HG03135 (cell line): Measurements from ENCODE around the gene SARDH.

Source experiments
- ATAC-seq: cut with Tn5 transposase; IDR thresholded peaks from one replicate; pipeline ENCODE4 v1.9.1; 2021; ENCODE audit warnings: mild to moderate bottlenecking, moderate library complexity; ENCODE audit not compliant: unreplicated experiment

Gene SARDH

GRCh38 chr9:133737774-133738639 lies at the start of gene SARDH:
SARDH (minus strand) TSS chr9:133738352; CDS start chr9:133734173, 4,179 bp downstream.
- ATAC-seq: no peak

- ATAC-seq: peak; percentile 45
Observed at GRCh38 chr9:133787754-133788025, 49.5 kb upstream of the SARDH start.

- no peak for ATAC-seq
Observed at GRCh38 chr9:133786907-133787753, 49.0 kb upstream of the SARDH start.

- no peak for ATAC-seq
Observed at GRCh38 chr9:133786371-133786753, 48.2 kb upstream of the SARDH start.

- no peak for ATAC-seq
Observed at GRCh38 chr9:133785753-133786370, 47.7 kb upstream of the SARDH start.

- no peak for ATAC-seq
Observed at GRCh38 chr9:133784731-133785561, 46.8 kb upstream of the SARDH start.

- no peak for ATAC-seq
Observed at GRCh38 chr9:133783331-133783731, 45.2 kb upstream of the SARDH start.

- no peak for ATAC-seq
Observed at GRCh38 chr9:133782157-133783130, 44.3 kb upstream of the SARDH start.

GRCh38 chr9:133781828-133782135 lies 43.6 kb upstream of the SARDH start:
- ATAC-seq: no peak

GRCh38 chr9:133780962-133781827 lies 43.0 kb upstream of the SARDH start:
- no peak for ATAC-seq

GRCh38 chr9:133780404-133780945 lies 42.3 kb upstream of the SARDH start:
- no peak for ATAC-seq

- ATAC-seq: no peak
Observed at GRCh38 chr9:133779516-133780403, 41.6 kb upstream of the SARDH start.

- no peak for ATAC-seq
Observed at GRCh38 chr9:133779081-133779480, 40.9 kb upstream of the SARDH start.

GRCh38 chr9:133778336-133779013 lies 40.3 kb upstream of the SARDH start:
- ATAC-seq: no peak

GRCh38 chr9:133777871-133778270 lies 39.7 kb upstream of the SARDH start:
- no peak for ATAC-seq

- ATAC-seq: no peak
Observed at GRCh38 chr9:133777068-133777791, 39.1 kb upstream of the SARDH start.
